ENCODE measurements around the gene RIC3. TPM values are rescaled to one million over a fixed set of nuclear protein-coding genes. Genes with fewer than 3 reads are reported as not detected.

RIC3 gene
- total and polyA plus RNA-seq, 7 donors, result 0.46 to 8.4 (median 3.4) TPM

DNA sequence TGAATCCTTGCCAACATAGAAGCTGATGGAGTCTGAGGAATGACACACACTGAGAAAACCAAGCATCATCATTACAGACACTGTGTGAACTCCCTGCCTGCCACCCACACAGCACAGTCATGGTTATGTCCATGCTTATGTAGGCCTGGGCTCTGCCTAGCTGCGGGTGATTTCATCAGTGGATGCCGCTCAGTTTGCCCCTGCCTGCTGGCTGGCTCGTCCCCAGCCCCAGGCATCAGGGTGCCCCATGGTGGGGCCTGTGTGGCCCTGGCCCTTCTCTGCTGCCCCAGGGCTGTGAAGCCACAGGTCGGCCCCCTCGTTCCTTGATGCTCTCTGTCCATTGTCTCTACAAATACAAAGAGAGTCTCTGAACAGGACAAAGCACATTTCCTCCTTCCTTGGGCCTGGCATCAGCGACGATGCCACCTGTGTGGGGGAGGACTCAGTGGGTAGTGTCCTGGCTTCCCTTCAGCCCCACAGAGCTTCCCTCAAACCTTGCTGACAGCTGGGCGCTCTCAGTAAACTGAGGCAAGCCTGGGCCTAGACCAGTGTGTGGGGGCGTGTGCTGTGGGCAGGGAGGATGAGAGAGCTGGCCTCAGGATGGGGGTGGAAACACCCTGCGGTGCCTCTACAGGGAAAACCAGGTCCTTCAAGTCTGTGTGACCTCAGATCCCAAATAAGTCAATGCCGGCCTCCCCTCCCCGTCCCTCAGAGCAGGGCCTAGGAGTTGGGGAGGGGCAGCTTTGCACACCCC lies 107.8 kb downstream of the RIC3 start:
- H3K36me3 ChIP-seq (ENCODE audit: insufficient read depth in 1 of 2, low read depth in 1 of 2), result no peaks in the 10 kb centered on the region
- intact Hi-C loops (cut with DNase I), result no loop called here
- 84 to 86% (median 84%) methylated on average over 12 of the region's 12 CpGs for WGBS, 3 donors
- H3K4me3 ChIP-seq, result no peak overlapping the region
- H3K9me3 ChIP-seq, result no peaks in the 10 kb centered on the region
- TF ChIP-seq, protein P1, sequence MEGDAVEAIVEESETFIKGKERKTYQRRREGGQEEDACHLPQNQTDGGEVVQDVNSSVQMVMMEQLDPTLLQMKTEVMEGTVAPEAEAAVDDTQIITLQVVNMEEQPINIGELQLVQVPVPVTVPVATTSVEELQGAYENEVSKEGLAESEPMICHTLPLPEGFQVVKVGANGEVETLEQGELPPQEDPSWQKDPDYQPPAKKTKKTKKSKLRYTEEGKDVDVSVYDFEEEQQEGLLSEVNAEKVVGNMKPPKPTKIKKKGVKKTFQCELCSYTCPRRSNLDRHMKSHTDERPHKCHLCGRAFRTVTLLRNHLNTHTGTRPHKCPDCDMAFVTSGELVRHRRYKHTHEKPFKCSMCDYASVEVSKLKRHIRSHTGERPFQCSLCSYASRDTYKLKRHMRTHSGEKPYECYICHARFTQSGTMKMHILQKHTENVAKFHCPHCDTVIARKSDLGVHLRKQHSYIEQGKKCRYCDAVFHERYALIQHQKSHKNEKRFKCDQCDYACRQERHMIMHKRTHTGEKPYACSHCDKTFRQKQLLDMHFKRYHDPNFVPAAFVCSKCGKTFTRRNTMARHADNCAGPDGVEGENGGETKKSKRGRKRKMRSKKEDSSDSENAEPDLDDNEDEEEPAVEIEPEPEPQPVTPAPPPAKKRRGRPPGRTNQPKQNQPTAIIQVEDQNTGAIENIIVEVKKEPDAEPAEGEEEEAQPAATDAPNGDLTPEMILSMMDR (IDR thresholded peaks at IDR 0.05), result no peak
- DNase-seq, result no peak
- peaks cover 17% of the 10 kb centered on the region for H3K4me1 ChIP-seq
- no peak overlapping the region for H3K27ac ChIP-seq
- H3K27me3 ChIP-seq (ENCODE audit: insufficient read depth in 3 of 3, low read length in 2 of 3), result no peaks in the 10 kb centered on the region
- ATAC-seq, result no peak

DNA sequence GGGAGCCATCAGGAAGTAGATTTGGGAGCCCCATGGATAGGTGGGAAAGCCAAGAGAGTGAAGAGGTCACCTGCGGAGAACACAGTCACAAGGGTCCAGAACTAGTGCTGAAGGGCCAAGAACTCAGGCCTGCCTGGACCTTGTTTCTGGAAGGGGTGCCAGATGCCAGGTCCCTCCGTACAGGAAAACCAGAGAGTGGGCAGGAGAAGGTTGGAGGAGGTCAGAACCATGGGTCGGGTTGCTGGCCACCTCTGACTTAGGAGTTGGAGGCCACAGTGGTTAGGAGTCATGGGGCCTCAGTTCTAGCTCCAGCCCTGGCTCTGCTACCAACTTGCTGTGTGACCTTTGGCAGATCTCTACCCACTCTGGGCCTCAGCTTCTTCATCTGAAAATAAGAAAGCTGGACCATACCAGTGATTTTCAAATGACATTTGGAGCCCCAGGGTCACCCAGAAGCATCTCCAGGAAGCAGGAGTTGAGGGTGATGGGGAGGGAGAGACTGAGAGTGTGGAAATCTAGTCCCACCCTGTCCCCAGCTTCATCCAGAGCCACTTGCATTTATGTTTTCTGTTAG lies 108.6 kb downstream of the RIC3 start:
- H3K4me1 ChIP-seq, result peaks cover 17% of the 10 kb centered on the region
- H3K27ac ChIP-seq, result no peak overlapping the region
- TF ChIP-seq, protein P1 (IDR thresholded peaks at IDR 0.05), result no peak
- no peaks in the 10 kb centered on the region for H3K9me3 ChIP-seq
- no peaks in the 10 kb centered on the region for H3K36me3 ChIP-seq (ENCODE audit: insufficient read depth in 1 of 2, low read depth in 1 of 2)
- no peaks in the 10 kb centered on the region for H3K27me3 ChIP-seq (ENCODE audit: insufficient read depth in 3 of 3, low read length in 2 of 3)
- no peak for DNase-seq
- H3K4me3 ChIP-seq, result no peak overlapping the region
- 77 to 92% (median 90%) methylated on average over 3 of the region's 3 CpGs for WGBS, 3 donors
- no peak for ATAC-seq
- intact Hi-C loops (cut with DNase I), result no loop called here

DNA sequence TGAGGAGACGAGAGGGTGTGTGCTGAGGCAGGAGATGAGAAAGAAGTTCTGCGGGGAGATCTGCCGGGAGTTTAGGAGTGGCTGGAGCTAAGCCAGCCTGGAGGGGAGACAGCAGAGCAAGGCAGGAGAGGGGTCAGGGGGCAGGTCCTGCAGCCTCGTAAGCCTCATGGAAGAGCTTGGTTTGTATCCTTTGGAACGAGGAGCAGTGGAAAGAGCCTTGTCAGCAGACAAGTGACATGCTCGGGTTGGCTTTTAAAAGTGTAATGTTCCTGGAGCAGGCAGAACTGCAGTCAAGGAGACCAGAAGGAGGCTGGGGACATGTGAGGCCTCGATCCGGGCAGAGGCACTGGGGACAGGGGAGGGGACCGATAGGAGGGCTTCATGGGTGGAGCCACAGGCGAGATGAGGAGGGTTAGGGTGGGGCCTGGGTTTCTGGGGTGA lies 109.2 kb downstream of the RIC3 start:
- H3K4me3 ChIP-seq, result no peak overlapping the region
- no peak for DNase-seq
- TF ChIP-seq, protein P1 (IDR thresholded peaks at IDR 0.05), result no peak
- H3K27ac ChIP-seq, result no peak overlapping the region
- intact Hi-C loops (cut with DNase I), result no loop called here
- H3K9me3 ChIP-seq, result no peaks in the 10 kb centered on the region
- H3K36me3 ChIP-seq (ENCODE audit: insufficient read depth in 1 of 2, low read depth in 1 of 2), result no peaks in the 10 kb centered on the region
- WGBS, 3 donors, result 50 to 56% (median 56%) methylated on average over 10 of the region's 10 CpGs
- no peak for ATAC-seq
- no peaks in the 10 kb centered on the region for H3K27me3 ChIP-seq (ENCODE audit: insufficient read depth in 3 of 3, low read length in 2 of 3)
- H3K4me1 ChIP-seq, result peaks cover 17% of the 10 kb centered on the region

DNA sequence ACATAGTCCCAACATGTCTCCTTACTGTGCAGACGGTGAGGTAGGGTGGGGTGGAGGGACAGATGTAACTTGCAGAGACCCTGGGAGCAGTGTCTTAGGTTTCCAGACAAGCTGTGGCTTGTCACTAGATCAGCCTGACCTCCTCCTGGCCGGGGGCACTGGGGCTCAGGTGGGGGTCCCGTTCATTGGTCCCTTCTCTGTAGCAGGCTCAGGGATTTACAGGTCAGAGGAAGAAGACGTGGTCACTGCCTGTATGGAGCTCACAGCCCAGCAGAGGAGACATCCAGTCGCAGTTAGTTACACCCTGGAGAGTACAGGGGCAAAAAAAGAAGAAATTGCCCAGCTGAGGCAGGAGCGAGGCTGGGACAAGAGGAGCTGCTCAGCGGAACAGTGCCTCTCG lies 109.8 kb downstream of the RIC3 start:
- intact Hi-C loops (cut with DNase I), result no loop called here
- Histone ChIP-seq H3K36me3 (ENCODE audit: insufficient read depth in 1 of 2, low read depth in 1 of 2) (no peaks in the 10 kb centered on the region), H3K27ac (no peak overlapping the region), H3K4me3 (no peak overlapping the region), H3K9me3 (no peaks in the 10 kb centered on the region), H3K4me1 (peaks cover 17% of the 10 kb centered on the region), H3K27me3 (ENCODE audit: insufficient read depth in 3 of 3, low read length in 2 of 3) (no peaks in the 10 kb centered on the region)
- DNase-seq (no peak), ATAC-seq (no peak)
- TF ChIP-seq, protein P1 (IDR thresholded peaks at IDR 0.05), result no peak
- 81 to 92% (median 87%) methylated on average over 8 of the region's 8 CpGs for WGBS, 3 donors

Data from psoas muscle (tissue), 8 donors.